KOPT-K1 (cell line): ENCODE measurements around the gene NUP210.
"Not testable (repeated sequence)": the region's sequence is repeated elsewhere in the genome, so short reads cannot be mapped to it uniquely, and the experiment has no call there.

Source experiments
- H3K27ac ChIP-seq: fragments of 200-600 bp; sonication (generic); 2 replicates; pipeline ENCODE4 v1.5.1; 2016; ENCODE audit warnings: antibody characterized with exemption, mild to moderate bottlenecking, low read depth, low read length; ENCODE audit not compliant: poor library complexity, severe bottlenecking
- H3K36me3 ChIP-seq: fragments of 200-600 bp; sonication (generic); 2 replicates; pipeline ENCODE4 v1.5.1; 2017; ENCODE audit warnings: antibody characterized with exemption, mild to moderate bottlenecking, low read length, moderate library complexity; ENCODE audit not compliant: insufficient read depth
- H3K9me3 ChIP-seq: fragments of 200-600 bp; sonication (generic); 2 replicates; pipeline ENCODE4 v1.5.1; 2017; ENCODE audit warnings: antibody characterized with exemption, low read length, mild to moderate bottlenecking; ENCODE audit not compliant: insufficient read depth, poor library complexity, severe bottlenecking

The NUP210 gene

GRCh38 chr3:13379201-13379830 is 40.8 kb downstream of the NUP210 start:
- H3K27ac ChIP-seq = no peak overlapping the region
- peaks cover 100% of the 10 kb centered on the region for H3K36me3 ChIP-seq
- no peaks in the 10 kb centered on the region for H3K9me3 ChIP-seq

- H3K9me3 ChIP-seq = no peaks in the 10 kb centered on the region
- peaks cover 100% of the 10 kb centered on the region for H3K36me3 ChIP-seq
- no peak overlapping the region for H3K27ac ChIP-seq
Observed at GRCh38 chr3:13378155-13378554, 42.0 kb downstream of the NUP210 start.

GRCh38 chr3:13377741-13378140 is 42.4 kb downstream of the NUP210 start:
- peaks cover 100% of the 10 kb centered on the region for H3K36me3 ChIP-seq
- H3K9me3 ChIP-seq, H3K27ac ChIP-seq: not testable (repeated sequence)

- Histone ChIP-seq H3K36me3 (peaks cover 100% of the 10 kb centered on the region), H3K27ac (no peak overlapping the region), H3K9me3 (no peaks in the 10 kb centered on the region)
Observed at GRCh38 chr3:13377021-13377420, 43.1 kb downstream of the NUP210 start.

- Histone ChIP-seq H3K36me3 (peaks cover 100% of the 10 kb centered on the region), H3K27ac (no peak overlapping the region), H3K9me3 (no peaks in the 10 kb centered on the region)
Observed at GRCh38 chr3:13376091-13376490, 44.0 kb downstream of the NUP210 start.

- H3K9me3 ChIP-seq = no peaks in the 10 kb centered on the region
- peaks cover 100% of the 10 kb centered on the region for H3K36me3 ChIP-seq
- H3K27ac ChIP-seq = no peak overlapping the region
Observed at GRCh38 chr3:13375464-13375863, 44.7 kb downstream of the NUP210 start.

GRCh38 chr3:13373975-13374586 is 46.0 kb downstream of the NUP210 start:
- H3K36me3 ChIP-seq = peaks cover 100% of the 10 kb centered on the region
- H3K9me3 ChIP-seq = no peaks in the 10 kb centered on the region
- no peak overlapping the region for H3K27ac ChIP-seq

GRCh38 chr3:13372656-13373055 is 47.5 kb downstream of the NUP210 start:
- Histone ChIP-seq H3K9me3 (no peaks in the 10 kb centered on the region), H3K36me3 (peaks cover 100% of the 10 kb centered on the region), H3K27ac (no peak overlapping the region)

- H3K36me3 ChIP-seq = peaks cover 100% of the 10 kb centered on the region
- no peak overlapping the region for H3K27ac ChIP-seq
- H3K9me3 ChIP-seq = no peaks in the 10 kb centered on the region
Observed at GRCh38 chr3:13372126-13372525, 48.0 kb downstream of the NUP210 start.

GRCh38 chr3:13371100-13372075 is 48.7 kb downstream of the NUP210 start:
- peaks cover 100% of the 10 kb centered on the region for H3K36me3 ChIP-seq
- no peaks in the 10 kb centered on the region for H3K9me3 ChIP-seq
- H3K27ac ChIP-seq = no peak overlapping the region

- Histone ChIP-seq H3K27ac (no peak overlapping the region), H3K9me3 (no peaks in the 10 kb centered on the region), H3K36me3 (peaks cover 100% of the 10 kb centered on the region)
Observed at GRCh38 chr3:13370609-13371008, 49.5 kb downstream of the NUP210 start.

GRCh38 chr3:13370055-13370454 is 50.1 kb downstream of the NUP210 start:
- H3K27ac ChIP-seq = no peak overlapping the region
- H3K9me3 ChIP-seq = no peaks in the 10 kb centered on the region
- H3K36me3 ChIP-seq = peaks cover 100% of the 10 kb centered on the region

GRCh38 chr3:13368834-13369233 is 51.3 kb downstream of the NUP210 start:
- no peak overlapping the region for H3K27ac ChIP-seq
- peaks cover 100% of the 10 kb centered on the region for H3K36me3 ChIP-seq
- no peaks in the 10 kb centered on the region for H3K9me3 ChIP-seq

- Histone ChIP-seq H3K27ac (no peak overlapping the region), H3K9me3 (no peaks in the 10 kb centered on the region), H3K36me3 (peaks cover 100% of the 10 kb centered on the region)
Observed at GRCh38 chr3:13367728-13368127, 52.4 kb downstream of the NUP210 start.
